AG04449 (cell line): ENCODE measurements around the gene ENAM.

Experiments
- CTCF ChIA-PET: fragments of 350-600 bp; formaldehyde crosslinking; extraction: SDS; loops from one replicate; lab custom pipeline; 2021; ENCODE audit warnings: antibody characterized with exemption; lab: Yijun Ruan, JAX
- POLR2A ChIA-PET: fragments of 400-600, 350-600 bp; formaldehyde crosslinking; extraction: SDS; loops from one replicate; lab custom pipeline; 2020; ENCODE audit warnings: antibody characterized with exemption, inconsistent platforms; lab: Yijun Ruan, JAX
- DNase-seq: peaks from one replicate; pipeline ENCODE4 v3.0.0-alpha.2; 2010; ENCODE audit warnings: low read depth, low spot score
- H3K4me3 ChIP-seq: 2 replicates; pipeline ENCODE4 v1.5.1; 2011; ENCODE audit warnings: low read depth, mild to moderate bottlenecking, control low read depth, low read length
- CTCF ChIP-seq: IDR thresholded peaks from one replicate; pipeline ENCODE4 v1.5.1; 2011; ENCODE audit warnings: mild to moderate bottlenecking, moderate library complexity, low read length, control low read depth, inconsistent platforms; ENCODE audit not compliant: insufficient read depth; ENCODE audit errors: missing control alignments

The ENAM gene

GRCh38 chr4:70666369-70666768, 37.8 kb downstream of the ENAM start, which contains the start of gene JCHAIN:
Gene JCHAIN (minus strand): TSS chr4:70666508. CDS start chr4:70666490, 18 bp downstream.
- ChIA-PET CTCF (interaction anchor here (1.3 to 5.0 kb wide), 4 partner anchors 14 to 564 kb away, joined by 4 to 34 read pairs (median 5); no protein-coding TSS in a partner anchor), POLR2A (no interaction called here)
- no peak for TF ChIP-seq CTCF
- no peak for DNase-seq
- no peak within 1 kb of the TSS for H3K4me3 ChIP-seq

GRCh38 chr4:70667740-70668535, 39.4 kb downstream of the ENAM start:
- POLR2A ChIA-PET: no interaction called here
- H3K4me3 ChIP-seq: no peak overlapping the region

GRCh38 chr4:70670332-70671014, 41.9 kb downstream of the ENAM start:
- ChIA-PET CTCF (interaction anchor here (1.0 to 1.3 kb wide), 2 partner anchors 17 to 19 kb away, joined by 3 to 7 read pairs; no protein-coding TSS in a partner anchor), POLR2A (no interaction called here)
- no peak for DNase-seq
- TF ChIP-seq CTCF: no peak
- no peak overlapping the region for H3K4me3 ChIP-seq

More at GRCh38 chr4:70667740-70668535, 39.4 kb downstream of the ENAM start:
- no peak for TF ChIP-seq CTCF
- CTCF ChIA-PET: interaction anchor here (1.3 to 5.0 kb wide), 4 partner anchors 16 to 562 kb away, joined by 4 to 34 read pairs (median 10); no protein-coding TSS in a partner anchor
- no peak for DNase-seq

GRCh38 chr4:70671091-70671490, 42.5 kb downstream of the ENAM start:
- CTCF ChIA-PET: interaction anchor here (1.0 to 1.3 kb wide), 3 partner anchors 14 to 19 kb away, joined by 3 to 7 read pairs (median 3); no protein-coding TSS in a partner anchor
- POLR2A ChIA-PET: no interaction called here

GRCh38 chr4:70674191-70674590, 45.6 kb downstream of the ENAM start:
- no peak for TF ChIP-seq CTCF
- ChIA-PET POLR2A (no interaction called here), CTCF (interaction anchor here (1.3 to 1.9 kb wide), 2 partner anchors 13 to 22 kb away, joined by 3 to 7 read pairs; no protein-coding TSS in a partner anchor)

More at GRCh38 chr4:70671091-70671490, 42.5 kb downstream of the ENAM start:
- no peak overlapping the region for H3K4me3 ChIP-seq
- DNase-seq: no peak
- no peak for TF ChIP-seq CTCF

More at GRCh38 chr4:70674191-70674590, 45.6 kb downstream of the ENAM start:
- DNase-seq: no peak
- no peak overlapping the region for H3K4me3 ChIP-seq
